GM12878 (cell line): ENCODE measurements around the gene PRKCE. TPM values are rescaled to one million over a fixed set of nuclear protein-coding genes. Genes with fewer than 3 reads are reported as not detected.

Experiments
- ATAC-seq: fragments of 200-7000 bp; cut with Tn5 transposase; 3 replicates; pipeline ENCODE4 v1.9.1; 2020; ENCODE audit warnings: mild to moderate bottlenecking, moderate library complexity
- BruUV-seq: library from RNA; stranded (reverse); fragments of 400-500 nt; replicated peaks from 2 replicates; lab custom pipeline; 2021; lab: Mats Ljungman, UMichigan
- CTCF ChIA-PET: fragments of 300-600 bp; sonication (Branson Sonifier 250); formaldehyde crosslinking; extraction: SDS; loops from one replicate; lab custom pipeline; 2021; ENCODE audit warnings: inconsistent platforms; lab: Yijun Ruan, JAX
- POLR2A ChIA-PET: fragments of 350-600 bp; formaldehyde crosslinking; extraction: SDS; loops from one replicate; lab custom pipeline; 2021; ENCODE audit warnings: inconsistent platforms; lab: Charles Lee
- RAD21 ChIA-PET: fragments of 300-600 bp; sonication (Branson Sonifier 250); formaldehyde crosslinking; loops from one replicate; lab custom pipeline; 2023; ENCODE audit warnings: antibody characterized with exemption; ENCODE audit not compliant: unreplicated experiment; lab: Charles Lee
- SMC1A ChIA-PET: fragments of 300-600 bp; sonication (Branson Sonifier 250); formaldehyde crosslinking; loops from one replicate; lab custom pipeline; 2023; ENCODE audit not compliant: unreplicated experiment, uncharacterized antibody; lab: Charles Lee
- DNase-seq: peaks from one replicate; pipeline ENCODE4 v3.0.0-alpha.2; 2011; ENCODE audit warnings: low read depth, low spot score
- FAIRE-seq: peaks from 3 replicates; lab custom pipeline; 2011; peaks lifted over from hg19 to GRCh38; lab: Jason Lieb, UNC
- H2AFZ ChIP-seq: 2 replicates; pipeline ENCODE4 v1.6.0; 2011; ENCODE audit warnings: low read depth, low read length, control low read depth; ENCODE audit not compliant: control insufficient read depth
- H3K27ac ChIP-seq: 2 replicates; pipeline ENCODE4 v1.5.1; 2011; ENCODE audit warnings: control low read depth; ENCODE audit not compliant: control insufficient read depth, insufficient read depth
- H3K27me3 ChIP-seq, 2 experiments: replicated peaks in 1 of 2; 2 replicates each; pipeline versions ENCODE4 v1.6.0 to v1.6.1; 2011; ENCODE audit warnings: low read length in 1 of 2; ENCODE audit not compliant: control insufficient read depth in 2 of 2, insufficient read depth in 2 of 2
- H3K36me3 ChIP-seq, 2 experiments: 2 replicates each; pipeline ENCODE4 v1.5.1; 2011; ENCODE audit warnings: low read length in 1 of 2; ENCODE audit not compliant: control insufficient read depth in 2 of 2, insufficient read depth in 2 of 2
- H3K4me1 ChIP-seq: 2 replicates; pipeline ENCODE4 v1.6.1; 2011; ENCODE audit warnings: mild to moderate bottlenecking, low read length, moderate library complexity, mixed read lengths; ENCODE audit not compliant: control insufficient read depth, insufficient read depth
- H3K4me2 ChIP-seq: 2 replicates; pipeline ENCODE4 v1.6.0; 2011; ENCODE audit warnings: control low read depth; ENCODE audit not compliant: control insufficient read depth, insufficient read depth
- H3K4me3 ChIP-seq: fragments of 200-600 bp; sonication (generic); 2 replicates; pipeline ENCODE4 v1.5.1; 2016
- H3K79me2 ChIP-seq: 2 replicates; pipeline ENCODE4 v1.6.0; 2011; ENCODE audit warnings: low read length; ENCODE audit not compliant: control insufficient read depth, insufficient read depth
- H3K9ac ChIP-seq: 2 replicates; pipeline ENCODE4 v1.8.0; 2011; ENCODE audit warnings: low read length, control low read depth, mixed read lengths; ENCODE audit not compliant: control insufficient read depth, insufficient read depth
- H3K9me3 ChIP-seq: replicated peaks from 3 replicates; pipeline ENCODE4 v1.5.1; 2011; ENCODE audit warnings: mild to moderate bottlenecking, low read length; ENCODE audit not compliant: control insufficient read depth, insufficient read depth
- H4K20me1 ChIP-seq: 2 replicates; pipeline ENCODE4 v1.6.0; 2011; ENCODE audit not compliant: control insufficient read depth, insufficient read depth
- BHLHE40 ChIP-seq, 2 experiments: fragments of 450-650 bp in 1 of 2; IDR thresholded peaks; 2 replicates each; pipeline ENCODE4 v1.6.1; 2011 to 2017; ENCODE audit warnings: low read depth in 2 of 2, borderline replicate concordance in 1 of 2, improper control_type of control experiment in 1 of 2, low read length in 1 of 2, mild to moderate bottlenecking in 1 of 2
- ETV6 ChIP-seq, 2 experiments: fragments of 450-650 bp in 1 of 2; IDR thresholded peaks in 1 of 2; conservative IDR thresholded peaks in 1 of 2; 2 replicates each; pipeline ENCODE4 v1.6.1; 2014; ENCODE audit warnings: antibody characterized with exemption in 1 of 2, borderline replicate concordance in 1 of 2, low read depth in 1 of 2, mild to moderate bottlenecking in 1 of 2, moderate library complexity in 1 of 2
- MYB ChIP-seq: fragments of 150-350 bp; IDR thresholded peaks from 2 replicates; pipeline ENCODE4 v1.6.1; 2014; ENCODE audit warnings: mild to moderate bottlenecking, low read depth, low read length, borderline replicate concordance
- NFYB ChIP-seq: IDR thresholded peaks from 2 replicates; pipeline ENCODE4 v1.6.1; 2011; ENCODE audit warnings: low read depth, mild to moderate bottlenecking, low read length, improper control_type of control experiment, moderate library complexity; ENCODE audit not compliant: insufficient read depth
- NR2C1 ChIP-seq: fragments of 450-650 bp; IDR thresholded peaks from 2 replicates; pipeline ENCODE4 v1.6.1; 2017; ENCODE audit warnings: antibody characterized with exemption, mild to moderate bottlenecking, moderate library complexity
- NR2C2 ChIP-seq: IDR thresholded peaks from 2 replicates; pipeline ENCODE4 v1.6.1; 2011; ENCODE audit warnings: borderline replicate concordance, low read depth; ENCODE audit not compliant: control insufficient read depth, insufficient read length
- RAD21 ChIP-seq: IDR thresholded peaks from 2 replicates; pipeline ENCODE4 v1.6.1; 2011; ENCODE audit warnings: mild to moderate bottlenecking, low read depth, low read length, moderate library complexity; ENCODE audit not compliant: insufficient read depth
- RAD51 ChIP-seq: fragments of 450-650 bp; IDR thresholded peaks from 2 replicates; pipeline ENCODE4 v1.6.1; 2016; ENCODE audit warnings: moderate library complexity, mild to moderate bottlenecking, inconsistent platforms
- RFX5 ChIP-seq: IDR thresholded peaks from 2 replicates; pipeline ENCODE4 v1.6.1; 2011; ENCODE audit warnings: low read depth, low read length, improper control_type of control experiment
- SMAD5 ChIP-seq: IDR thresholded peaks from 2 replicates; pipeline ENCODE4 v1.6.1; 2016; ENCODE audit warnings: antibody characterized with exemption, low read depth
- SRF ChIP-seq, 2 experiments: IDR thresholded peaks; 2 replicates each; pipeline ENCODE4 v1.6.1; 2011; ENCODE audit warnings: low read depth in 2 of 2, low read length in 2 of 2, mild to moderate bottlenecking in 1 of 2, moderate library complexity in 1 of 2
- TARDBP ChIP-seq: IDR thresholded peaks from 2 replicates; pipeline ENCODE4 v1.6.1; 2016; ENCODE audit warnings: borderline replicate concordance
- YY1 ChIP-seq: IDR thresholded peaks from 2 replicates; pipeline ENCODE4 v1.6.1; 2011; ENCODE audit warnings: low read depth, mild to moderate bottlenecking, low read length
- ZNF24 ChIP-seq: fragments of 450-650 bp; IDR thresholded peaks from 2 replicates; pipeline ENCODE4 v1.6.1; 2017; ENCODE audit warnings: antibody characterized with exemption, mild to moderate bottlenecking
- ZNF622 ChIP-seq: fragments of 450-650 bp; IDR thresholded peaks from 2 replicates; pipeline ENCODE4 v1.6.1; 2017; ENCODE audit warnings: mild to moderate bottlenecking, inconsistent platforms
- WGBS: methylation state at CpG from one replicate; pipeline ENCODE4 v1.1.6; 2016; ENCODE audit warnings: low lambda C conversion rate; ENCODE audit not compliant: insufficient replicate concordance, insufficient coverage; ENCODE audit errors: missing lambda C conversion rate; 5-methylcytosine and 5-hydroxymethylcytosine counted together
- in situ Hi-C: fragments of 300-500 bp; cut with MboI; formaldehyde crosslinking; loops from 9 replicates; pipeline ENCODE4 v1.14.3; 2018; ENCODE audit warnings: mixed read lengths
- intact Hi-C: fragments of 100-400 bp; cut with micrococcal nuclease; formaldehyde crosslinking; loops from one replicate; pipeline ENCODE4 v1.14.2; 2022; ENCODE audit not compliant: unreplicated experiment
- polyA plus RNA-seq, 11 experiments: library from polyadenylated mRNA; depleted of rRNA in 4 of 11; unstranded in 6 of 11; stranded (reverse) in 5 of 11; fragments of >200 nt; fragmentation: Nextera tagmentation in 4 of 11; fragmentation: Illumina TruSeq in 1 of 11; extraction: Ambion mirVana in 4 of 11; extraction: Trizol in 1 of 11; gene quantifications; 1 replicate in 1 of 11; 2 replicates in 10 of 11; pipeline versions ENCODE4 v1.2.1 to v1.2.3, GENCODE V29; 2011 to 2016; ENCODE audit warnings: inconsistent platforms in 2 of 11, missing spikeins in 2 of 11, low read depth in 1 of 11
- total RNA-seq, 4 experiments: library from RNA; depleted of rRNA in 3 of 4; stranded (reverse); fragments of >200 nt in 3 of 4; fragmentation: Illumina TruSeq in 1 of 4; extraction: Trizol in 1 of 4; gene quantifications; 2 replicates each; pipeline versions ENCODE4 v1.2.1 to v1.2.3, GENCODE V29; 2013 to 2021
- TF ChIP-seq, protein P1 (sequence below): IDR thresholded peaks from 2 replicates; pipeline ENCODE4 v1.6.1; 2012; ENCODE audit warnings: low read depth, low read length, improper control_type of control experiment
- TF ChIP-seq, protein P2 (sequence below): fragments of 150-350 bp; IDR thresholded peaks from 2 replicates; pipeline ENCODE4 v1.6.1; 2014; ENCODE audit warnings: mild to moderate bottlenecking, low read depth, low read length
- TF ChIP-seq, protein P3 (sequence below): fragments of 450-650 bp; IDR thresholded peaks from 2 replicates; pipeline ENCODE4 v1.6.1; 2014; ENCODE audit warnings: mild to moderate bottlenecking

Gene PRKCE
- total and polyA plus RNA-seq, 10 of the 15 experiments (the other 5 are each of a cell fraction or from before 2014, with no cell fraction given) = 2.6 to 28.2 (median 11.3) TPM

- TF ChIP-seq RAD21 = peak; percentile 89
- TF ChIP-seq MYB = no peak
- TF ChIP-seq, protein P1, sequence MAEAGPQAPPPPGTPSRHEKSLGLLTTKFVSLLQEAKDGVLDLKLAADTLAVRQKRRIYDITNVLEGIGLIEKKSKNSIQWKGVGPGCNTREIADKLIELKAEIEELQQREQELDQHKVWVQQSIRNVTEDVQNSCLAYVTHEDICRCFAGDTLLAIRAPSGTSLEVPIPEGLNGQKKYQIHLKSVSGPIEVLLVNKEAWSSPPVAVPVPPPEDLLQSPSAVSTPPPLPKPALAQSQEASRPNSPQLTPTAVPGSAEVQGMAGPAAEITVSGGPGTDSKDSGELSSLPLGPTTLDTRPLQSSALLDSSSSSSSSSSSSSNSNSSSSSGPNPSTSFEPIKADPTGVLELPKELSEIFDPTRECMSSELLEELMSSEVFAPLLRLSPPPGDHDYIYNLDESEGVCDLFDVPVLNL = no peak
- no peak for TF ChIP-seq ZNF622
- no peak for TF ChIP-seq NR2C2
- TF ChIP-seq SMAD5 = no peak
- no peak for TF ChIP-seq SRF (IDR thresholded peaks at IDR 0.05; ENCODE audit: low read depth in 2 of 2, low read length in 2 of 2)
- no peak for TF ChIP-seq RAD51
- TF ChIP-seq YY1 = peak; percentile 60; the same call in 1 of the 2 replicates
- no peak for TF ChIP-seq TARDBP
- TF ChIP-seq RFX5 = no peak
- no peak for TF ChIP-seq NR2C1
Observed at GRCh38 chr2:46062637-46063412, 411.4 kb downstream of the PRKCE start (continued).

GRCh38 chr2:46064396-46064795 lies 412.9 kb downstream of the PRKCE start:
- intact Hi-C loops = loop anchor here (5.0 to 10.0 kb wide), 3 partner anchors 163 to 590 kb away; partner anchors contain the start of gene EPAS1
- no peak overlapping the region for H3K9ac ChIP-seq
- H3K9me3 ChIP-seq = no peaks in the 10 kb centered on the region
- no peak for DNase-seq
- ChIA-PET SMC1A (interaction anchor here (0.6 to 3.9 kb wide), 9 partner anchors 15 to 395 kb away, joined by 3 to 57 read pairs (median 9); no protein-coding TSS in a partner anchor), POLR2A (no interaction called here), RAD21 (interaction anchor here (1.7 to 3.4 kb wide), 3 partner anchors 16 to 299 kb away, joined by 6 to 43 read pairs (median 7); no protein-coding TSS in a partner anchor), CTCF (interaction anchor here (1.1 to 3.5 kb wide), 11 partner anchors 11 to 396 kb away, joined by 3 to 61 read pairs (median 12); no protein-coding TSS in a partner anchor)
- no peaks in the 10 kb centered on the region for H3K27me3 ChIP-seq
- 12% methylated on average over 1 of the region's 1 CpG for WGBS
- no peak for FAIRE-seq
- in situ Hi-C loops = no loop called here
- no peaks in the 10 kb centered on the region for H3K4me1 ChIP-seq
- ATAC-seq = no peak
- no peaks in the 10 kb centered on the region for H3K79me2 ChIP-seq
- H3K27ac ChIP-seq = no peak overlapping the region
- H3K4me2 ChIP-seq = no peak overlapping the region
- no peaks in the 10 kb centered on the region for H4K20me1 ChIP-seq
- no peaks in the 10 kb centered on the region; a peak in 1 of 4 replicates for H3K36me3 ChIP-seq
- H2AFZ ChIP-seq = no peak overlapping the region
- no TSS peak for BruUV-seq
- no peak overlapping the region for H3K4me3 ChIP-seq
- TF ChIP-seq, protein P2, sequence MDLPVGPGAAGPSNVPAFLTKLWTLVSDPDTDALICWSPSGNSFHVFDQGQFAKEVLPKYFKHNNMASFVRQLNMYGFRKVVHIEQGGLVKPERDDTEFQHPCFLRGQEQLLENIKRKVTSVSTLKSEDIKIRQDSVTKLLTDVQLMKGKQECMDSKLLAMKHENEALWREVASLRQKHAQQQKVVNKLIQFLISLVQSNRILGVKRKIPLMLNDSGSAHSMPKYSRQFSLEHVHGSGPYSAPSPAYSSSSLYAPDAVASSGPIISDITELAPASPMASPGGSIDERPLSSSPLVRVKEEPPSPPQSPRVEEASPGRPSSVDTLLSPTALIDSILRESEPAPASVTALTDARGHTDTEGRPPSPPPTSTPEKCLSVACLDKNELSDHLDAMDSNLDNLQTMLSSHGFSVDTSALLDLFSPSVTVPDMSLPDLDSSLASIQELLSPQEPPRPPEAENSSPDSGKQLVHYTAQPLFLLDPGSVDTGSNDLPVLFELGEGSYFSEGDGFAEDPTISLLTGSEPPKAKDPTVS = no peak
- no peak for TF ChIP-seq ETV6 (conservative IDR thresholded peaks at IDR 0.05 in 1 of 2, IDR thresholded peaks at IDR 0.05 in 1 of 2; ENCODE audit: borderline replicate concordance in 1 of 2, low read depth in 1 of 2)
- TF ChIP-seq ZNF24 = no peak
- TF ChIP-seq BHLHE40 (IDR thresholded peaks at IDR 0.05; ENCODE audit: borderline replicate concordance in 1 of 2, low read depth in 2 of 2, low read length in 1 of 2) = no peak
- TF ChIP-seq, protein P3, sequence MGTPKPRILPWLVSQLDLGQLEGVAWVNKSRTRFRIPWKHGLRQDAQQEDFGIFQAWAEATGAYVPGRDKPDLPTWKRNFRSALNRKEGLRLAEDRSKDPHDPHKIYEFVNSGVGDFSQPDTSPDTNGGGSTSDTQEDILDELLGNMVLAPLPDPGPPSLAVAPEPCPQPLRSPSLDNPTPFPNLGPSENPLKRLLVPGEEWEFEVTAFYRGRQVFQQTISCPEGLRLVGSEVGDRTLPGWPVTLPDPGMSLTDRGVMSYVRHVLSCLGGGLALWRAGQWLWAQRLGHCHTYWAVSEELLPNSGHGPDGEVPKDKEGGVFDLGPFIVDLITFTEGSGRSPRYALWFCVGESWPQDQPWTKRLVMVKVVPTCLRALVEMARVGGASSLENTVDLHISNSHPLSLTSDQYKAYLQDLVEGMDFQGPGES = no peak
- no peak for TF ChIP-seq NFYB
